Endothelial cell (in vitro differentiated cells): ENCODE results near the gene SMURF1. TPM values are rescaled to one million over a fixed set of nuclear protein-coding genes. Genes with fewer than 3 reads are reported as not detected.

Experiments
- DNase-seq: peaks from one replicate; pipeline ENCODE4 v3.0.0; 2021; ENCODE audit warnings: low spot score
- H3K27ac Mint-ChIP-seq: one replicate; pipeline ENCODE4 v1.8.0; 2021; ENCODE audit warnings: mixed read lengths, inconsistent platforms; ENCODE audit not compliant: unreplicated experiment
- H3K27me3 Mint-ChIP-seq: one replicate; pipeline ENCODE4 v1.8.0; 2021; ENCODE audit warnings: mild to moderate bottlenecking, moderate library complexity, mixed read lengths, inconsistent platforms; ENCODE audit not compliant: unreplicated experiment
- H3K36me3 Mint-ChIP-seq: one replicate; pipeline ENCODE4 v1.8.0; 2021; ENCODE audit warnings: mild to moderate bottlenecking, low read depth, mixed read lengths, inconsistent platforms; ENCODE audit not compliant: unreplicated experiment
- H3K4me1 Mint-ChIP-seq: one replicate; pipeline ENCODE4 v1.8.0; 2021; ENCODE audit warnings: mild to moderate bottlenecking, mixed read lengths, inconsistent platforms; ENCODE audit not compliant: unreplicated experiment
- H3K4me3 Mint-ChIP-seq: one replicate; pipeline ENCODE4 v1.8.0; 2021; ENCODE audit warnings: mild to moderate bottlenecking, mixed read lengths, inconsistent platforms; ENCODE audit not compliant: unreplicated experiment
- H3K9me3 Mint-ChIP-seq: one replicate; pipeline ENCODE4 v1.8.0; 2021; ENCODE audit warnings: mixed read lengths, inconsistent platforms; ENCODE audit not compliant: unreplicated experiment
- total RNA-seq: library from RNA; stranded (reverse); fragmentation: NEBNext Ultra II Directional; extraction: Animal tissue kit (Norgen Biotek cat#: 25700); gene quantifications from one replicate; pipeline ENCODE4 v1.2.1, GENCODE V29; 2021; ENCODE audit not compliant: unreplicated experiment
- TF ChIP-seq, protein P1 (sequence below): fragments of 200-600 bp; sonication (generic); IDR thresholded peaks from one replicate; pipeline ENCODE4 v1.5.0; 2021; ENCODE audit warnings: antibody characterized with exemption; ENCODE audit not compliant: unreplicated experiment

The SMURF1 gene
- total RNA-seq, 1 donor from 2014 or later, result 32.5 TPM

DNA sequence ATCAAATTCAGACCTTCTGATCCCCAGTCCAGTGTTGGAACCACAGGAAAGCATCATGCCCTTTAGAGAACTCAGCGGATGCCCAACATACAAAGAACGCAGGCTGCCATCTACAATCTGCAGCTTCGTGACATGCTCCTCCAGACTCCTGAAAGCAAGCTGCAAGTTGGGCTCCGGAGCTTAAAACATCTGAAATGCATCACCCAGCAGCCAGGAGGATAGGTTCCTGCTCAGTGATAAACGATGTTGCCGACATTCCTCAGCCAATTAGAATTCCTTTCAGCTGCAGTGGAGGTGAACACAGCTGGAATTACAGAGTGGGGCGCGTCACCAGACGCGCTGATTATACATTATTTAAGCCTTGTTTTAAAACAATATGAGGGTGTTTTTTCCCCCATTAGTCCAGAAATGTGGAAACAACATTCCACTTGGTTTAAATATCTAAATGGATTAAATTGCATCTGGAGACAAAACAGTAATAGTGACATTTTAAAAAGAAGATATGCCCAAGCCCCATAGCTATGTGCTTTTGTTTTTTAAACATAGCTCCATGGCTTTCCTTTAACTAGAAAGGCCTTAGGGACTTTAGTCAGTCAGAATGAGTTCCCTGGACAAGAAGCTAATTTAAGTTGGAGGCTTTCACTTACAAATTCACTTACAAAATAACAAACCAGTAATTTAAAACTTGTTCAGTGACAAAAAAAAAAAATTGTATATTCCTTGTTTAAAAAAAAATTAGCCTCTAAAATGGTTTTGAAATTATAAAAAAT lies 6.3 kb downstream of the SMURF1 start:
- peaks cover 7% of the 10 kb centered on the region for H3K27me3 Mint-ChIP-seq
- no peak overlapping the region for H3K27ac Mint-ChIP-seq
- DNase-seq, result peak; percentile 14
- peaks cover 8% of the 10 kb centered on the region for H3K36me3 Mint-ChIP-seq
- H3K9me3 Mint-ChIP-seq, result no peaks in the 10 kb centered on the region
- TF ChIP-seq, protein P1, sequence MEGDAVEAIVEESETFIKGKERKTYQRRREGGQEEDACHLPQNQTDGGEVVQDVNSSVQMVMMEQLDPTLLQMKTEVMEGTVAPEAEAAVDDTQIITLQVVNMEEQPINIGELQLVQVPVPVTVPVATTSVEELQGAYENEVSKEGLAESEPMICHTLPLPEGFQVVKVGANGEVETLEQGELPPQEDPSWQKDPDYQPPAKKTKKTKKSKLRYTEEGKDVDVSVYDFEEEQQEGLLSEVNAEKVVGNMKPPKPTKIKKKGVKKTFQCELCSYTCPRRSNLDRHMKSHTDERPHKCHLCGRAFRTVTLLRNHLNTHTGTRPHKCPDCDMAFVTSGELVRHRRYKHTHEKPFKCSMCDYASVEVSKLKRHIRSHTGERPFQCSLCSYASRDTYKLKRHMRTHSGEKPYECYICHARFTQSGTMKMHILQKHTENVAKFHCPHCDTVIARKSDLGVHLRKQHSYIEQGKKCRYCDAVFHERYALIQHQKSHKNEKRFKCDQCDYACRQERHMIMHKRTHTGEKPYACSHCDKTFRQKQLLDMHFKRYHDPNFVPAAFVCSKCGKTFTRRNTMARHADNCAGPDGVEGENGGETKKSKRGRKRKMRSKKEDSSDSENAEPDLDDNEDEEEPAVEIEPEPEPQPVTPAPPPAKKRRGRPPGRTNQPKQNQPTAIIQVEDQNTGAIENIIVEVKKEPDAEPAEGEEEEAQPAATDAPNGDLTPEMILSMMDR, result no peak
- peaks cover 36% of the 10 kb centered on the region for H3K4me1 Mint-ChIP-seq
- H3K4me3 Mint-ChIP-seq, result no peak overlapping the region

DNA sequence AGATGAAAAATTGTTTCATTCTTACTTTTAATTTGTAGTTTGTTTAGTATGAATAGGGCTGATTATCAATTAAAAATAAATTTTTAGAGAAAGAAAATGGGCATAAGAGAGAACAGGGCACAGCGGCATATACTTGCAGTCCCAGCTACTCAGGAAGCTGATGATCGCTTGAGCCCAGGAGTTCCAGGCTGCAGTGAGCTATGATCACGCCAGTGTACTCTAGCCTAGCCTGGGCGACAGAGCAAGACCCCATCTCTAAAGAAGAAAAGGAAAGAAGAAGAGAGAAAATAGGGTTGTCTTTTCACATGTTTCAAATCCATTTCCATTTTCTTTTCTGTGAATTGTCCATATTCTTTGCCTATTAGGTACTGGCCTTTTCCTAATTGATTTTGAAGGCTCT lies 8.0 kb downstream of the SMURF1 start:
- Mint-ChIP-seq H3K27me3 (no peaks in the 10 kb centered on the region), H3K4me3 (no peak overlapping the region), H3K9me3 (no peaks in the 10 kb centered on the region), H3K4me1 (peaks cover 36% of the 10 kb centered on the region), H3K27ac (no peak overlapping the region), H3K36me3 (peaks cover 6% of the 10 kb centered on the region)
- DNase-seq, result no peak
- TF ChIP-seq, protein P1, result no peak

DNA sequence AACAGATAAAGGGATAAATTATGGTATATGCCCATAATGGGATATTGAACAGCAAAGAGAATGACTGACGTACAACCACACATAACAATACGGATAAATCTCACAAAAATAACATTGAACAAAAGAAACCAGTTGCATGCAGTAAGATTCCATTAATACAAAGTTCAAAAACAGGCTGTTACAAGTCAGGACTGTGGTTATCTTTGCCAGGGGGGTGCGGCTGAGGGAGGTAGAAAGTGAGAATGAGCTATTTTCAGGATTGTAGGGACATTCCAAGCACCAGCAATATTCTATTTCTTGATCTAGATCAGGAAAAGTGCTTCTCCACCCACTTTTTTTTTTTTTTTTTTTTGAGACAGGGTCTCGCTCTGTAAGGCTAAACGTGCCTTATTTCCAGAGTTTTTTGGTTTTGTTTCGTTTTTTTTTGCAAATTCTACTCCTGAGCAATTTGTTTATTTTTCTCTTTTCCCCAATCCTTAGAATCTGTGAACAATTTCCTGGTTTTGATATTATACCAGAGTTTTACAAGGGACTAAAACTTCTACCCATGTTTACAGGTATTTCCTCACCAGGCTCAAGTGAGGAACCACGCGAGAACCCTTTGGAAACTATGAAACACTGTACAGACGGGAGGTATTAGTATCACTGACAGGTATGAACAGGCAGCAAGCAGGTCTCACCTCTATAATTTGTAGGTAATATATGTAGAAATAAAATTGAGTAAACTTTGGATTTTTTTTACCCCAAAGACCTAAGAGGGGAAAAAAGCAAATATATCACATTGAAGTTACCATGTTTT lies 9.9 kb downstream of the SMURF1 start:
- peaks cover 6% of the 10 kb centered on the region for H3K36me3 Mint-ChIP-seq
- DNase-seq, result no peak
- H3K27ac Mint-ChIP-seq, result no peak overlapping the region
- H3K9me3 Mint-ChIP-seq, result no peaks in the 10 kb centered on the region
- no peaks in the 10 kb centered on the region for H3K27me3 Mint-ChIP-seq
- H3K4me1 Mint-ChIP-seq, result peaks cover 28% of the 10 kb centered on the region
- no peak overlapping the region for H3K4me3 Mint-ChIP-seq
- TF ChIP-seq, protein P1, result no peak

DNA sequence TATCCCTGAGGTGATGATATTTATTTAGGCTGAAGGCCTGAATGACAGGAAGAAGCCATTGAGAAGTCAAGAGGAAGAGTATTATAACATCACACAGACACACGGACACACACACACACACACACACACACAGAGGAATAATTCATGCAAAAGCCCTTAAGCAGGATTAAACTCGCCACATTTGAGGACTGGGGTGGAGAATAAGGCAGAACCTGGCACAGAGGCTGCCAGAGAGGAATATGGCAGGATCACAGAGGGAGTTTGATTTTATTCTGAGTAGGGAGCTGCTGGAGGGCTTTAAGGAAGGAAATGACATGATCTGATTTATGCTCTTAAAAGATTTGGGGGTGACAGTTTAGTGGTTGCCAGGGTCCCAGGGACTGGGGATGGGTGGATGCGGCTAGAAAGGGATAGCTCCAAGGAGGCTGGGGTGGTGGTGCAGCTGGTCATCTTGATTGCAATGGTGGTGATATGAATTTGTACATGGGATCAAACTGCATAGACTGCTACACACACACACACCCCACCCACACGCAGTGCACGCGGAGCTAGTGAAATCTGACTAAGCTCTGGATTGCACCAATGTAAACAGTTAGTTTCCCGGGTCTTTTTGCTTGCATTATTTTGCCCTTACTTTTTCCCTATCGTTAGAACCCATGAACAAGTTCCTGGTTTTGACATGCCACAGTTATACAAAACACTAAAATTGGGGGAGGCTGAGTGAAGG lies 11.2 kb downstream of the SMURF1 start:
- no peaks in the 10 kb centered on the region for H3K9me3 Mint-ChIP-seq
- TF ChIP-seq, protein P1, result no peak
- no peak overlapping the region for H3K27ac Mint-ChIP-seq
- H3K27me3 Mint-ChIP-seq, result no peaks in the 10 kb centered on the region
- H3K36me3 Mint-ChIP-seq, result peaks cover 6% of the 10 kb centered on the region
- peaks cover 25% of the 10 kb centered on the region for H3K4me1 Mint-ChIP-seq
- peak overlapping the region; percentile 53 for H3K4me3 Mint-ChIP-seq
- DNase-seq, result no peak
